Measurements from ENCODE around the gene KANSL1. TPM values are rescaled to one million over a fixed set of nuclear protein-coding genes. Genes with fewer than 3 reads are reported as not detected.
"Not testable (repeated sequence)": the region's sequence is repeated elsewhere in the genome, so short reads cannot be mapped to it uniquely, and the experiment has no call there.

Gene KANSL1
- total RNA-seq, 2 experiments from 2014 or later, result 59.3 to 59.6 TPM

GRCh38 chr17:46009681-46010596, 183.3 kb downstream of the KANSL1 start:
- POLR2A ChIA-PET, result interaction anchor here (0.7 kb wide), 1 partner anchor 149 kb away, joined by 3 read pairs; no protein-coding TSS in a partner anchor
- CTCF ChIA-PET, result no interaction called here

DNA sequence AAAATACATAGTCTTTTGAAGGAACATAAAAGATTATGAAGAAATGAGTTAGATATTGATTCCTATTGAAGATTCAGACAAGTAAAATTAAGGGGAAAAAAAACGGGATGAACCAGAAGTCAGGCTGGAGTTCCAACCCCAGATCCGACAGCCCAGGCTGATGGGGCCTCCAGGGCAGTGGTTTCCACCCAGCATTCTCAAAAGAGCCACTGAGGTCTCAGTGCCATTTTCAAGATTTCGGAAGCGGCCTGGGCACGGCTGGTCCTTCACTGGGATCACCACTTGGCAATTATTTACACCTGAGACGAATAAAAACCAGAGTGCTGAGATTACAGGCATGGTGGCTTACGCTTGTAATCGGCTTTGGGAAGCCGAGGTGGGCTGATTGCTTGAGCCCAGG, 184.6 kb downstream of the KANSL1 start:
- POLR2A ChIA-PET, result no interaction called here

DNA sequence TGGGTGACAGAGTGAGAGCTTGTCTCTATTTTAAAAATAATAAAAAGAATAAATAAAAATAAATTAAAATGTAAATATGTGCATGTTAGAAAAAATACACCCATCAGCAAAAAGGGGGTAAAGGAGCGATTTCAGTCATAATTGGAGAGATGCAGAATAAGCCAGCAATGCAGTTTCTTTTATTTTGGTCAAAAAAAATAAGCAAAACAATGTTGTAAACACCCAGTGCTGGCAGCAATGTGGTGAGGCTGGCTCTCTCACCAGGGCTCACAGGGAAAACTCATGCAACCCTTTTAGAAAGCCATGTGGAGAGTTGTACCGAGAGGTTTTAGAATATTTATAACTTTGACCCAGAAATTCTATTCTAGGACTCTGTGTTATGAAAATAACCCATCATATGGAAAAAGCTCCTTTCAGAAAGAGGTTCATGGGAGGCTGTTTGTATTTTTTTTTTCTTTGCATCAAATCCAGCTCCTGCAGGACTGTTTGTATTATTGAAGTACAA, 185.7 kb downstream of the KANSL1 start:
- POLR2A ChIA-PET, result no interaction called here

More for the DNA sequence above, 184.6 kb downstream of the KANSL1 start:
- CTCF ChIA-PET, result no interaction called here

DNA sequence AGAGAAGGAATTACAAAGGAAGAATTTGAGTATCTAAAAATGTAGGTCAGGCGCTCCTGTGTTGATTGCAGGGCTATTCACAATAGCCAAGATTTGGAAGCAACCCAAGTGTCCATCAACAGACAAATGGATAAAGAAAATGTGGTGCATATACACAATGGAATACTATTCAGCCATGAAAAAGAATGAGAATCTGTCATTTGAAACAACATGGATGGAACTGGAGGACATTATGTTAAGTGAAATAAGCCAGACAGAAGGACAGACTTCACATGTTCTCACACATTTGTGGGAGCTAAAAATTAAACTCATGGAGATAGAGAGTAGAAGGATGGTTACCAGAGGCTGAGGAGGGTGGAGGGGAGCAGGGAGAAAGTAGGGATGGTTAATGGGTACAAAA, 187.1 kb downstream of the KANSL1 start:
- CTCF ChIA-PET, POLR2A ChIA-PET: not testable (repeated sequence)

More for the DNA sequence above, 185.7 kb downstream of the KANSL1 start:
- CTCF ChIA-PET, result no interaction called here

- POLR2A ChIA-PET, result interaction anchor here (0.6 kb wide), 1 partner anchor 14 kb away, joined by 5 read pairs; no protein-coding TSS in a partner anchor
- CTCF ChIA-PET, result interaction anchor here (0.8 to 1.5 kb wide), 7 partner anchors 12 to 207 kb away, joined by 3 to 6 read pairs (median 3); no protein-coding TSS in a partner anchor
Observed at GRCh38 chr17:46003907-46004748, 189.1 kb downstream of the KANSL1 start.

GRCh38 chr17:46002973-46003316, 190.3 kb downstream of the KANSL1 start:
- POLR2A ChIA-PET, result no interaction called here
- CTCF ChIA-PET, result interaction anchor here (0.7 to 1.5 kb wide), 8 partner anchors 17 to 210 kb away, joined by 3 to 6 read pairs (median 3); no protein-coding TSS in a partner anchor

DNA sequence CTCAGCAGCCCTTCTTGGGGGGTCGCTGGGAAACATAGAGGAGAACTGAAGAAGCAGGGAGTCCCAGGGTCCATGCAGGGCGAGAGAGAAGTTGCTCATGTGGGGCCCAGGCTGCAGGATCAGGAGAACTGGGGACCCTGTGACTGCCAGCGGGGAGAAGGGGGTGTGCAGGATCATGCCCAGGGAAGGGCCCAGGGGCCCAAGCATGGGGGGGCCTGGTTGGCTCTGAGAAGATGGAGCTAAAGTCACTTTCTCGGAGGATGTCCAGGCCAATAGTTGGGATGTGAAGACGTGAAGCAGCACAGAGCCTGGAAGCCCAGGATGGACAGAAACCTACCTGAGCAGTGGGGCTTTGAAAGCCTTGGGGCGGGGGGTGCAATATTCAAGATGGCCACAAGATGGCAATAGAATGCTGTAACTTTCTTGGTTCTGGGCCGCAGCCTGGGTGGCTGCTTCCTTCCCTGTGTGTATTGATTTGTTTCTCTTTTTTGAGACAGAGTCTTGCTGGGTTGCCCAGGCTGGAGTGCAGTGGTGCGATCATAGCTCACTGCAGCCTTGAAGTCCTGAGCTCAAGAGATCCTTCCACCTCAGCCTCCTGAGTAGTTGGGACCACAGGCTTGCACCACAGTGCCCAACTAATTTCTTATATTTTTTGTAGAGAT, 190.8 kb downstream of the KANSL1 start:
- ChIA-PET CTCF (interaction anchor here (0.6 to 1.5 kb wide), 14 partner anchors 18 to 1189 kb away, joined by 3 to 6 read pairs (median 3); no protein-coding TSS in a partner anchor), POLR2A (no interaction called here)

GRCh38 chr17:46001390-46002310, 191.6 kb downstream of the KANSL1 start:
- POLR2A ChIA-PET, result no interaction called here

DNA sequence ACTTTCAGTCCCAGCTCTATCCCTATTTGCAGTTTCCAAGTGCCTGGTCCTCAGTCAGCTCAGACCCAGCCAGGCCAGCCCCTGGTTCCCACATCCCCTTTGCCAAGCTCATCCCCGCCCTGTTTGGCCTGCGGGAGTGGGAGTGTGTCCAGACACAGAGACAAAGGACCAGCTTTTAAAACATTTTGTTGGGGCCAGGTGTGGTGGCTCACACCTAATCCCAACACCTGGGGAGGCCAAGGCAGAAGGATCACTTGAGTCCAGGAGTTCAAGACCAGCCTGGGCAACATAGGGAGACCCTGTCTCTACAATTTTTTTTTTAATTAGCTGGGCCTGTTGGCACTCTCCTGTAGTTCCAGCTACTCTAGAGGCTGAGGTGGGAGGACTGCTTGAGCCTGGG, 192.5 kb downstream of the KANSL1 start:
- POLR2A ChIA-PET, result no interaction called here
- CTCF ChIA-PET, result interaction anchor here (0.9 to 1.7 kb wide), 4 partner anchors 8 to 267 kb away, joined by 3 to 5 read pairs (median 4); no protein-coding TSS in a partner anchor

More at GRCh38 chr17:46001390-46002310, 191.6 kb downstream of the KANSL1 start:
- CTCF ChIA-PET, result interaction anchor here (0.6 to 1.7 kb wide), 12 partner anchors 9 to 1189 kb away, joined by 3 to 5 read pairs (median 3); no protein-coding TSS in a partner anchor

- CTCF ChIA-PET, result interaction anchor here (1.7 kb wide), 1 partner anchor 268 kb away, joined by 5 read pairs; no protein-coding TSS in a partner anchor
- POLR2A ChIA-PET, result no interaction called here
Observed at GRCh38 chr17:46000292-46000691, 192.9 kb downstream of the KANSL1 start.

GRCh38 chr17:45999900-46000290, 193.3 kb downstream of the KANSL1 start:
- ChIA-PET POLR2A (no interaction called here), CTCF (no interaction called here)

DNA sequence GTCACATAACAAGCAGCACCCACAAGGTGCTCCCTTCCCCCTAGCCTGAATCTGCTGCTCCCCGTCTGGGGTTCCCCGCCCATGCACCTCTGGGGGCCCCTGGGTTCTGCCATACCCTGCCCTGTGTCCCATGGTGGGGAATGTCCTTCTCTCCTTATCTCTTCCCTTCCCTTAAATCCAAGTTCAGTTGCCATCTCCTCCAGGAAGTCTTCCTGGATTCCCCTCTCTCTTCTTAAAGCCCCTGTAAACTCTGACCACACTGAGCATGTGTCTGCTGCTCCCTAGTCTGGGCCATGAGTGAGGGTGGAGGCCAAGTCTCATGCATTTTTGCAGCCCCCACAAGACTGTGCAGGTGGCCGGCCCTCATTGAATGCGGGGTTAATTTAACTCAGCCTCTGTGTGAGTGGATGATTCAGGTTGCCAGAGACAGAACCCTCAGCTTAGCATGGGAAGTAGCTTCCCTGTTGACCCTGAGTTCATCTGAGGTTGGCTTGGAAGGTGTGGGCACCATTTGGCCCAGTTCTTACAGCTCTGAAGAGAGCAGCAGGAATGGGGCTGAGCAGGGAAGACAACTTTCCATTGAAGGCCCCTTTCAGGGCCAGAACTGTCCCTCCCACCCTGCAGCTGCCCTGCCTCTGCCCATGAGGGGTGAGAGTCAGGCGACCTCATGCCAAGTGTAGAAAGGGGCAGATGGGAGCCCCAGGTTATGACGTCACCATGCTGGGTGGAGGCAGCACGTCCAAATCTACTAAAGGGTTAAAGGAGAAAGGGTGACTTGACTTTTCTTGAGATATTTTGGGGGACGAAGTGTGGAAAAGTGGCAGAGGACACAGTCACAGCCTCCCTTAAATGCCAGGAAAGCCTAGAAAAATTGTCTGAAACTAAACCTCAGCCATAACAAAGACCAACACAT, 194.0 kb downstream of the KANSL1 start, which contains the start of gene STH:
STH (plus strand) TSS at position 264 of the 913 bp plus-strand sequence; CDS start at position 294, 30 bp downstream.
- ChIA-PET POLR2A (no interaction called here), CTCF (no interaction called here)

- ChIA-PET POLR2A (no interaction called here), CTCF (no interaction called here)
Observed at GRCh38 chr17:45997624-45998023, 195.6 kb downstream of the KANSL1 start.

- ChIA-PET CTCF (no interaction called here), POLR2A (no interaction called here)
Observed at GRCh38 chr17:45997166-45997565, 196.1 kb downstream of the KANSL1 start.

- ChIA-PET POLR2A (no interaction called here), CTCF (no interaction called here)
Observed at GRCh38 chr17:45996282-45996937, 196.8 kb downstream of the KANSL1 start.

GRCh38 chr17:45995627-45996270, 197.5 kb downstream of the KANSL1 start:
- POLR2A ChIA-PET, result no interaction called here
- CTCF ChIA-PET, result no interaction called here
